MM.1S (cell line): ENCODE measurements around the gene GPC3.

Experiments used
- CTCF ChIP-seq: fragments of 300-600 bp; sonication (generic); IDR thresholded peaks from 2 replicates; pipeline ENCODE4 v1.5.1; 2016; ENCODE audit warnings: antibody characterized with exemption, low read length, mixed read lengths
- EZH2phosphoT487 ChIP-seq: fragments of 300-600 bp; sonication (generic); IDR thresholded peaks from 2 replicates; pipeline ENCODE4 v1.6.1; 2018; ENCODE audit warnings: antibody characterized with exemption, low read length

GRCh38 chrX:133590703-133591505 is 394.5 kb downstream of the GPC3 start:
- TF ChIP-seq CTCF, result no peak
- TF ChIP-seq EZH2phosphoT487, result no peak
